ENCODE measurements around the gene CDC20.

DNA sequence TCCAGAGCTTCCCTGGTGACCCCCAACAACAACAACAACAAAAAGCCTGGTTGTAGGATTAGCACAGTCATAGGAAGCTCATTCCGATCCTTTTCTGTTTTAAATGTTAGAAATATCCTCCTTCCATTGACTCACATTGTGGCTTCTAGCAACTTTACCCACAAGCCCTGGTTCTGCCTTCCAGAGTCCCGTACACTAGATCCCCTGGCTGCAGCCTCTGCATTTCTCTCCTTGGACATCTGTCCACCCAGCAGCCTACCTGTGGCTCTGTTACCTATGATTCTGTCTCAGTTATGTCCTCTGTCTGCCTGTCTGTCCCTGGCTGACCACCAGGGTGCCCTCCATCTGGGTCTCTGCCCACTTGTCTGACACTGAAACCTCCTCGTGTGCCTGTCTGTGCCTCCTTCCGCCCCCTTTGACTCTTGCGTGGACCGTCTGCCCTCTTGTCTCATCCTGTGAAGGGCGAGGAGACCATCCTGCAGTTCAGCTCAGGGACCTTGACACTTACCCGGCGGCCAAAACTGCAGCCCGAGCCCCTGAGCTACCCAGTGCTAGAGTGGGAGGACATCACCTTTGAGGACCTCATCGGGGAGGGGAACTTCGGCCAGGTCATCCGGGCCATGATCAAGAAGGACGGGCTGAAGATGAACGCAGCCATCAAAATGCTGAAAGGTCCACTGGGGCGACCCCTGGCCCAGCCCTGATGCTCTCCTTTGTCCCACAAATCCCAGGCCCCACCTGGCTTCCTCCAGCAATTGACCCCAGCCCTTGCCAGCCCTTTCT, 41.9 kb upstream of the CDC20 start:
- no peak for TF ChIP-seq POLR2A (IDR thresholded peaks at IDR 0.05)
- TF ChIP-seq, protein P1, sequence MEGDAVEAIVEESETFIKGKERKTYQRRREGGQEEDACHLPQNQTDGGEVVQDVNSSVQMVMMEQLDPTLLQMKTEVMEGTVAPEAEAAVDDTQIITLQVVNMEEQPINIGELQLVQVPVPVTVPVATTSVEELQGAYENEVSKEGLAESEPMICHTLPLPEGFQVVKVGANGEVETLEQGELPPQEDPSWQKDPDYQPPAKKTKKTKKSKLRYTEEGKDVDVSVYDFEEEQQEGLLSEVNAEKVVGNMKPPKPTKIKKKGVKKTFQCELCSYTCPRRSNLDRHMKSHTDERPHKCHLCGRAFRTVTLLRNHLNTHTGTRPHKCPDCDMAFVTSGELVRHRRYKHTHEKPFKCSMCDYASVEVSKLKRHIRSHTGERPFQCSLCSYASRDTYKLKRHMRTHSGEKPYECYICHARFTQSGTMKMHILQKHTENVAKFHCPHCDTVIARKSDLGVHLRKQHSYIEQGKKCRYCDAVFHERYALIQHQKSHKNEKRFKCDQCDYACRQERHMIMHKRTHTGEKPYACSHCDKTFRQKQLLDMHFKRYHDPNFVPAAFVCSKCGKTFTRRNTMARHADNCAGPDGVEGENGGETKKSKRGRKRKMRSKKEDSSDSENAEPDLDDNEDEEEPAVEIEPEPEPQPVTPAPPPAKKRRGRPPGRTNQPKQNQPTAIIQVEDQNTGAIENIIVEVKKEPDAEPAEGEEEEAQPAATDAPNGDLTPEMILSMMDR (IDR thresholded peaks at IDR 0.05), result no peak
- no peak for TF ChIP-seq POLR2AphosphoS5 (IDR thresholded peaks at IDR 0.05; ENCODE audit: insufficient read depth in 1 of 2, low read depth in 1 of 2)

Data from vagina (tissue), 2 donors.